Measurements from ENCODE around the gene EGFL7. TPM values are rescaled to one million over a fixed set of nuclear protein-coding genes. Genes with fewer than 3 reads are reported as not detected.

EGFL7 gene
- total and polyA plus RNA-seq, 10 donors: 132 to 522 (median 187) TPM

DNA sequence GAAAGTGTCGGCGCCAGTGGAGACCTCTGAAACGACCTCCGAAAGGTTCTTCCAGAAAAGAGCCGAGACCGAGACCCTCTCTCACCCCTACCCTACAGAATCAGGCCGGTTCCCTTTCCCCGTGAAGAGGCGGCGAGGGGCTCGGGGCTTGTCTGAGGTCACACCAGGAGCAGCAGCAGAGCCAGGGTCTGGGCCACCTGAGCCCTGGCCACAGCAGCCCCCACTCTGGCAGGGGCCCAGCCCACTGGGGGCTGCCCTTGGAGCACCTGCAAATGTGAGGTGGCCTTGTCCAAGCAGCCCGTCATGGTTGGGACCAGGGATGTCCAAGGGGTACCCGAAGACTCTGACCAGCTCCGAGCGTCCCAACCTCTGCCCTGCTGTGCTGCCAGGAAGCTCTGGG is 15.3 kb downstream of the EGFL7 start:
- Histone ChIP-seq H3K4me3 (no peak overlapping the region), H3K27ac (peak overlapping the region in 2 of 8 donors; percentile 59 to 71), H3K4me1 (peaks cover 0 to 81% (median 41%) of the 10 kb centered on the region in 6 donors), H3K9me3 (no peaks in the 10 kb centered on the region), H3K27me3 (replicated peaks in 1 of 7) (no peaks in the 10 kb centered on the region), H3K36me3 (peaks cover 0 to 61% (median 30%) of the 10 kb centered on the region in 6 donors)
- WGBS, 5 donors: 76 to 94% (median 84%) methylated on average over 5 to 15 of the region's 15 CpGs
- no peak for DNase-seq
- TF ChIP-seq POLR2A (IDR thresholded peaks at IDR 0.05) (no peak), POLR2AphosphoS5 (IDR thresholded peaks at IDR 0.05) (peak in 1 of 3 donors; percentile 57)
- intact Hi-C loops (cut with DNase I; ENCODE audit: low total_unique reads): no loop called here

DNA sequence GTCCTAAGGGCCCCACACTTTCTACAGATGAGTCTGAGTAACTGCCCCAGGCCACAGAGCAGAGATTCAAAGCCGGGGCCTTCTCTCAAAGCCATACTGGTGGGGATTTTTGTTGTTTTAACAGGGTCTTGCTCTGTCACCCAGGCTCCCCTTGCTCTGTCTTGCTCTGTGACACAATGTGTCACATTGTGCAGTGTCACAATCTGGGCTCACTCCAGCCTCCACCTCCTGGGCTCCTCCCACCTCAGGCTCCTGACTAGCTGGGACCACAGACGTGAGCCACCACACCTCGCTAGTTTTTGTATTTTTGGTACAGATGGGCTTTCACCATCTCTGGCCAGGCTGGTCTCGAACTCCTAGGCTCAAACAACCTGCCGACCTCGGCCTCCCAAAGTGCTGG is 15.9 kb downstream of the EGFL7 start:
- no peak for TF ChIP-seq POLR2A (IDR thresholded peaks at IDR 0.05)
- Histone ChIP-seq H3K27ac (peak overlapping the region in 3 of 8 donors; percentile 59 to 71 (median 67)), H3K4me3 (no peak overlapping the region), H3K36me3 (peaks cover 0 to 61% (median 24%) of the 10 kb centered on the region in 6 donors), H3K9me3 (no peaks in the 10 kb centered on the region), H3K4me1 (peaks cover 0 to 86% (median 47%) of the 10 kb centered on the region in 6 donors), H3K27me3 (replicated peaks in 1 of 7) (no peaks in the 10 kb centered on the region)
- intact Hi-C loops (cut with DNase I; ENCODE audit: low total_unique reads): no loop called here
- DNase-seq: no peak
- 59 to 72% (median 70%) methylated on average over 6 of the region's 6 CpGs for WGBS, 5 donors

DNA sequence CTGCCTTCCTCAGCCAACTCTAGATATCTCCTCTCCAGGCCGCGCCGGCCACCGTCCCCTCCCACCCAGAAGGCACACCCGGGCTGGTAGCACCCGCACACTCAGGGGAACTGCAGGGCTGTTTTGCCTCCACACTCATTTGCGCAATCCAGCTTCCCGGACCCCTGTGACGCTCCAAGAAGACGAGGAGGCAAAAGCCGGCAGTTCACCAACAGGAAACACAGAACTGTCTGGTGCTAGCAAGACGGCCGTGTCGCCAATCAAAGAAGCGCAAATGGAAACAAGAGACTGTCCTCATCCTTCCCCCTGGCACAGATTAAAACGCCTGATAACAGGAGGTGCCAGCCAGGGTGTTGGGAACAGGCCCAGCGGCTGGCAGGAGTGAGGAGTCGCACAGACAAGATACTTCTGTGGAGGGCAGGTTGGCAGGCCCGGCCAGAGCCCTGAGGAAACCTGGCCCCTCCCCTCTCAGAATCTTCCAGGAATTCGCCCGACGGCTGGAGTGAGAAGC is 16.8 kb downstream of the EGFL7 start:
- Histone ChIP-seq H3K27me3 (replicated peaks in 1 of 7) (no peaks in the 10 kb centered on the region), H3K9me3 (no peaks in the 10 kb centered on the region), H3K4me1 (peaks cover 0 to 89% (median 54%) of the 10 kb centered on the region in 6 donors), H3K4me3 (no peak overlapping the region), H3K27ac (peak overlapping the region in 4 of 8 donors; percentile 38 to 71 (median 63)), H3K36me3 (peaks cover 0 to 59% (median 19%) of the 10 kb centered on the region in 6 donors)
- intact Hi-C loops (cut with DNase I; ENCODE audit: low total_unique reads): no loop called here
- WGBS, 5 donors: 33 to 58% (median 51%) methylated on average over 22 of the region's 22 CpGs
- TF ChIP-seq POLR2AphosphoS5 (IDR thresholded peaks at IDR 0.05) (peak; percentile 35 to 76 (median 47)), POLR2A (IDR thresholded peaks at IDR 0.05) (no peak)
- TF ChIP-seq, protein P1, sequence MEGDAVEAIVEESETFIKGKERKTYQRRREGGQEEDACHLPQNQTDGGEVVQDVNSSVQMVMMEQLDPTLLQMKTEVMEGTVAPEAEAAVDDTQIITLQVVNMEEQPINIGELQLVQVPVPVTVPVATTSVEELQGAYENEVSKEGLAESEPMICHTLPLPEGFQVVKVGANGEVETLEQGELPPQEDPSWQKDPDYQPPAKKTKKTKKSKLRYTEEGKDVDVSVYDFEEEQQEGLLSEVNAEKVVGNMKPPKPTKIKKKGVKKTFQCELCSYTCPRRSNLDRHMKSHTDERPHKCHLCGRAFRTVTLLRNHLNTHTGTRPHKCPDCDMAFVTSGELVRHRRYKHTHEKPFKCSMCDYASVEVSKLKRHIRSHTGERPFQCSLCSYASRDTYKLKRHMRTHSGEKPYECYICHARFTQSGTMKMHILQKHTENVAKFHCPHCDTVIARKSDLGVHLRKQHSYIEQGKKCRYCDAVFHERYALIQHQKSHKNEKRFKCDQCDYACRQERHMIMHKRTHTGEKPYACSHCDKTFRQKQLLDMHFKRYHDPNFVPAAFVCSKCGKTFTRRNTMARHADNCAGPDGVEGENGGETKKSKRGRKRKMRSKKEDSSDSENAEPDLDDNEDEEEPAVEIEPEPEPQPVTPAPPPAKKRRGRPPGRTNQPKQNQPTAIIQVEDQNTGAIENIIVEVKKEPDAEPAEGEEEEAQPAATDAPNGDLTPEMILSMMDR (IDR thresholded peaks at IDR 0.05 in 8 of 11, conservative IDR thresholded peaks at IDR 0.05 in 3 of 11): no peak
- DNase-seq: no peak

DNA sequence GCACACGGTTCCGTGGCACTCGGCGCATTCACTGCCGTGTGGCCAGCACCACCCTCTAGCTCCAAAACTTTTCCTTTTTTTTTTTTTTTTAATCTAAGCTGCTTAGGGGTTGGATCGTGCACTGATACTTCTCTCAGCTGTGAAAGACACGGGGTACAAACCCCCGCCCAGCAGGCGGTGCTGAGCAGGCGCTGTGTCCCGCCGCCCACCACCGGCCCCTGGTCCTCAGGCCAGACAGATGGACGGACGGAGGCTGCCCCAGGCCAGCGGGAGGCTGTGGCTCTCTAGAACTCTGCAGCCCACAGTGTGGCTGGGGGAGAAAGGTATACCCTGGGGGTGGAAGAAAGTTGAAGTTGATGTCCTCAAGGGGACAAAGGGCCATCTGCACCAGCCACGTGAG is 18.3 kb downstream of the EGFL7 start:
- intact Hi-C loops (cut with DNase I; ENCODE audit: low total_unique reads): no loop called here
- Histone ChIP-seq H3K9me3 (no peaks in the 10 kb centered on the region), H3K27me3 (replicated peaks in 1 of 7) (no peaks in the 10 kb centered on the region), H3K4me1 (peaks cover 8 to 99% (median 67%) of the 10 kb centered on the region in 6 donors), H3K27ac (peak overlapping the region in 5 of 8 donors; percentile 61 to 71 (median 70)), H3K4me3 (no peak overlapping the region), H3K36me3 (peaks cover 0 to 51% (median 13%) of the 10 kb centered on the region in 6 donors)
- WGBS, 5 donors: 86 to 96% (median 91%) methylated on average over 17 of the region's 17 CpGs
- DNase-seq: no peak
- TF ChIP-seq POLR2A (IDR thresholded peaks at IDR 0.05) (no peak), POLR2AphosphoS5 (IDR thresholded peaks at IDR 0.05) (peak in 1 of 3 donors; percentile 15)
- TF ChIP-seq, protein P1 (IDR thresholded peaks at IDR 0.05 in 8 of 11, conservative IDR thresholded peaks at IDR 0.05 in 3 of 11): no peak

DNA sequence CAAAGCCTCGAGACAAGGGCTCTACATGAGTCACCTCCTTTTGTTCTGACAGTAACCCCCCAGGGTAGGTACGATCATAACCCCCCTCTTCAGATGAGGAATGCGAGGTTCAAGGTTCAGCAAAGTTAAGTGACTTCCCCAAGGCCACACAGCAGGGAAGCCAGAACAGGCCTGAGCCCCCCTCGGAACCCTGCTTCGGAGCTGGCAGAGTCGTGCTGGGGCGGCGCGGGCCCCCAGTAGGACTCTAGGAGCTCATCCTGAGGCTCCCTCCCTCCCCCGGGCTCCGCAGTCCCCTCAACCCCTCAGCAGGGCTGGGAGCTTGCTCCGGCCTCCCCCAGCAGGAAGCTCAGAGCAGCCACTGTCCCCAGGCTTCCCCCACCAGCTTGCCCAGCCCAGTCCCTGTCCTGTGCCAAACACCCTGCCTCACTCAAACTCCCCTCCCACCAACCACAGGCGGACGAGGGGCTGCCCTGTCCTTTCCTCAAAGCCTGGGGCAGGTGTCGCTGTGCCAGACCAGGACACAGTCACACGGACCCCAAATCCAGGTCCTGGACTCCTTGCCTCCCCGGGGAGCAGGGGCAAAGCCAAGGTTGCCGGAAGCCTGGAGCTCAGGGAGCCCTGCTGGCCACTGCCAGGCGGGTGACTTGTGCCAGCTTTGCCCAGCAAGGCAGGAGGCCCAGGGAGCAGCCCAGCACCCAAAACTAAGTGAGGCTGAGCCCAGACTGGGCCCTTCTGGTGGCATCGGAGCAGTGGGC is 19.4 kb downstream of the EGFL7 start:
- peak overlapping the region in 1 of 8 donors; percentile 15 for H3K4me3 ChIP-seq
- TF ChIP-seq POLR2AphosphoS5 (IDR thresholded peaks at IDR 0.05) (peak; percentile 14 to 73 (median 62)), POLR2A (IDR thresholded peaks at IDR 0.05) (no peak)
- TF ChIP-seq, protein P1 (IDR thresholded peaks at IDR 0.05 in 8 of 11, conservative IDR thresholded peaks at IDR 0.05 in 3 of 11): no peak

More for the DNA sequence above, 19.4 kb downstream of the EGFL7 start:
- Histone ChIP-seq H3K4me1 (peaks cover 12 to 98% (median 74%) of the 10 kb centered on the region in 6 donors), H3K36me3 (peaks cover 0 to 41% (median 2%) of the 10 kb centered on the region in 6 donors), H3K27me3 (replicated peaks in 1 of 7) (no peaks in the 10 kb centered on the region), H3K9me3 (no peaks in the 10 kb centered on the region), H3K27ac (peak overlapping the region in 7 of 8 donors; percentile 27 to 71 (median 66))
- intact Hi-C loops (cut with DNase I; ENCODE audit: low total_unique reads): no loop called here
- 61 to 85% (median 69%) methylated on average over 12 to 20 of the region's 20 CpGs for WGBS, 5 donors
- DNase-seq: no peak
